GM12801 (cell line): ENCODE measurements around the gene DDI2.

Experiments used
- CTCF ChIP-seq: IDR thresholded peaks from one replicate; pipeline ENCODE4 v1.5.1; 2011; ENCODE audit warnings: control low read depth; ENCODE audit not compliant: insufficient read length; ENCODE audit errors: extremely low read depth

The DDI2 gene

GRCh38 chr1:15671430-15671829 lies 54.2 kb downstream of the DDI2 start:
- TF ChIP-seq CTCF, result no peak

GRCh38 chr1:15674386-15675159 lies 57.3 kb downstream of the DDI2 start:
- no peak for TF ChIP-seq CTCF

GRCh38 chr1:15676010-15676409 lies 58.8 kb downstream of the DDI2 start:
- no peak for TF ChIP-seq CTCF

- TF ChIP-seq CTCF, result no peak
These were observed 59.7 kb downstream of the DDI2 start for GRCh38 chr1:15676688-15677661.

- no peak for TF ChIP-seq CTCF
These were observed 61.3 kb downstream of the DDI2 start for GRCh38 chr1:15678578-15678977.

GRCh38 chr1:15680131-15680530 lies 62.9 kb downstream of the DDI2 start:
- TF ChIP-seq CTCF, result no peak

GRCh38 chr1:15680561-15681348 lies 63.5 kb downstream of the DDI2 start:
- no peak for TF ChIP-seq CTCF
